Testis (tissue), 3 donors: ENCODE data around the gene RGS9. TPM values are rescaled to one million over a fixed set of nuclear protein-coding genes. Genes with fewer than 3 reads are reported as not detected.

Experiments used
- DNase-seq: peaks from one replicate; pipeline ENCODE4 v3.0.0-alpha.2; 2019
- H3K27ac ChIP-seq, 2 donors: fragments of 200-600 bp; sonication (generic); one replicate each; pipeline ENCODE4 v1.5.1; 2019
- H3K27me3 ChIP-seq: fragments of 200-600 bp; sonication (generic); one replicate; pipeline ENCODE4 v1.5.1; 2019
- H3K36me3 ChIP-seq: fragments of 200-600 bp; sonication (generic); one replicate; pipeline ENCODE4 v1.5.1; 2017; ENCODE audit warnings: low read depth; ENCODE audit errors: missing control alignments
- H3K4me1 ChIP-seq: fragments of 200-600 bp; sonication (generic); one replicate; pipeline ENCODE4 v1.5.1; 2019
- H3K4me3 ChIP-seq, 2 donors: fragments of 200-600 bp; sonication (generic); one replicate each; pipeline ENCODE4 v1.5.1; 2017 to 2019
- H3K9me3 ChIP-seq: fragments of 200-600 bp; sonication (generic); one replicate; pipeline ENCODE4 v1.5.1; 2017
- POLR2A ChIP-seq: fragments of 450-650 bp; IDR thresholded peaks from one replicate; pipeline ENCODE4 v1.6.1; 2017; ENCODE audit warnings: antibody characterized with exemption, mild to moderate bottlenecking, moderate library complexity
- WGBS, 2 donors: methylation state at CpG; one replicate each; pipeline ENCODE4 v1.1.5; 2018; 5-methylcytosine and 5-hydroxymethylcytosine counted together
- intact Hi-C: fragments of 100-400 bp; cut with DNase I; formaldehyde crosslinking; loops from one replicate; pipeline ENCODE4 v1.15.1; 2023; ENCODE audit warnings: low total_unique reads
- polyA plus RNA-seq: library from polyadenylated mRNA; stranded (reverse); fragments of 350-450 nt; fragmentation: Illumina TruSeq; extraction: RNeasy Lipid Tissue Mini Kit (QIAGEN cat#74804); gene quantifications from one replicate; pipeline ENCODE4 v1.2.3, GENCODE V29; 2014; ENCODE audit warnings: low read depth, low replicate concordance; ENCODE audit not compliant: insufficient read depth
- total RNA-seq, 2 donors: library from RNA; depleted of rRNA; stranded (reverse); fragments of >200 nt; gene quantifications; one replicate each; pipeline ENCODE4 v1.2.3, GENCODE V29; 2016
- TF ChIP-seq, protein P1 (sequence below), 3 experiments: fragments of 450-650 bp in 2 of 3; fragments of 200-600 bp in 1 of 3; sonication (generic) in 1 of 3; IDR thresholded peaks; one replicate each; pipeline ENCODE4 v1.5.1; 2016 to 2019; ENCODE audit warnings: antibody characterized with exemption in 3 of 3, mild to moderate bottlenecking in 2 of 3, moderate library complexity in 1 of 3

RGS9 gene
- total and polyA plus RNA-seq, 3 donors from 2014 or later, result 4.6 to 7.9 (median 5.7) TPM

GRCh38 chr17:65142247-65142646 lies 5.1 kb downstream of the RGS9 start:
- Histone ChIP-seq H3K9me3 (no peaks in the 10 kb centered on the region), H3K27me3 (no peaks in the 10 kb centered on the region), H3K27ac (no peak overlapping the region), H3K36me3 (no peaks in the 10 kb centered on the region), H3K4me3 (no peak overlapping the region), H3K4me1 (peaks cover 19% of the 10 kb centered on the region)
- intact Hi-C loops, result no loop called here
- DNase-seq, result no peak
- 88 to 93% methylated on average over 2 of the region's 2 CpGs for WGBS, 2 donors
- TF ChIP-seq POLR2A, result no peak

GRCh38 chr17:65143889-65144604 lies 6.9 kb downstream of the RGS9 start:
- DNase-seq, result peak; percentile 34
- intact Hi-C loops, result no loop called here
- 50 to 55% methylated on average over 18 to 21 of the region's 21 CpGs for WGBS, 2 donors
- Histone ChIP-seq H3K36me3 (no peaks in the 10 kb centered on the region), H3K4me1 (peaks cover 10% of the 10 kb centered on the region), H3K9me3 (no peaks in the 10 kb centered on the region), H3K27ac (no peak overlapping the region), H3K27me3 (no peaks in the 10 kb centered on the region), H3K4me3 (no peak overlapping the region)
- TF ChIP-seq, protein P1, sequence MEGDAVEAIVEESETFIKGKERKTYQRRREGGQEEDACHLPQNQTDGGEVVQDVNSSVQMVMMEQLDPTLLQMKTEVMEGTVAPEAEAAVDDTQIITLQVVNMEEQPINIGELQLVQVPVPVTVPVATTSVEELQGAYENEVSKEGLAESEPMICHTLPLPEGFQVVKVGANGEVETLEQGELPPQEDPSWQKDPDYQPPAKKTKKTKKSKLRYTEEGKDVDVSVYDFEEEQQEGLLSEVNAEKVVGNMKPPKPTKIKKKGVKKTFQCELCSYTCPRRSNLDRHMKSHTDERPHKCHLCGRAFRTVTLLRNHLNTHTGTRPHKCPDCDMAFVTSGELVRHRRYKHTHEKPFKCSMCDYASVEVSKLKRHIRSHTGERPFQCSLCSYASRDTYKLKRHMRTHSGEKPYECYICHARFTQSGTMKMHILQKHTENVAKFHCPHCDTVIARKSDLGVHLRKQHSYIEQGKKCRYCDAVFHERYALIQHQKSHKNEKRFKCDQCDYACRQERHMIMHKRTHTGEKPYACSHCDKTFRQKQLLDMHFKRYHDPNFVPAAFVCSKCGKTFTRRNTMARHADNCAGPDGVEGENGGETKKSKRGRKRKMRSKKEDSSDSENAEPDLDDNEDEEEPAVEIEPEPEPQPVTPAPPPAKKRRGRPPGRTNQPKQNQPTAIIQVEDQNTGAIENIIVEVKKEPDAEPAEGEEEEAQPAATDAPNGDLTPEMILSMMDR (IDR thresholded peaks at IDR 0.05), result no peak
- TF ChIP-seq POLR2A, result no peak

DNA sequence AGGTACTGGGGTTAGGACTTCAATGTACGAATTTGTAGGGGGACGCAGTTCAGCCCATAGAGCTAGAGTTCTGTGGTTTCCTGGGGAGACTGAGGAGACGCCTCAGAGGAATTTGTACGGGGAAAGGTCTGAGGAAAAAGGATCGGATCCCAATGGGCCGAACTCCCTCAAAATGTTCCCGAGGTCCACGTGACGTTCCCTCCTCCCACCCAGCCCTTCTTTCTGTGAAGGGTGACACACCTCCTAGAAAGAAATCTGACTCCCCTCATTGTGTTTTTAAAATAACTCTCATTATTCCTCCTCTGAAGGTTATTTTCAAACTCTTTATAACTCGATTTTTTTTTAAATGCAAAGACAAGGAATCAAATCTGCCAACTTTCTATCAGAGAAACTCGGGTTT lies 8.6 kb downstream of the RGS9 start:
- Histone ChIP-seq H3K36me3 (no peaks in the 10 kb centered on the region), H3K27me3 (no peaks in the 10 kb centered on the region), H3K4me3 (no peak overlapping the region), H3K27ac (no peak overlapping the region), H3K4me1 (peaks cover 10% of the 10 kb centered on the region), H3K9me3 (no peaks in the 10 kb centered on the region)
- intact Hi-C loops, result no loop called here
- no peak for DNase-seq
- TF ChIP-seq, protein P1 (IDR thresholded peaks at IDR 0.05), result no peak
- TF ChIP-seq POLR2A, result no peak
- 81% methylated on average over 11 of the region's 11 CpGs for WGBS, 2 donors

DNA sequence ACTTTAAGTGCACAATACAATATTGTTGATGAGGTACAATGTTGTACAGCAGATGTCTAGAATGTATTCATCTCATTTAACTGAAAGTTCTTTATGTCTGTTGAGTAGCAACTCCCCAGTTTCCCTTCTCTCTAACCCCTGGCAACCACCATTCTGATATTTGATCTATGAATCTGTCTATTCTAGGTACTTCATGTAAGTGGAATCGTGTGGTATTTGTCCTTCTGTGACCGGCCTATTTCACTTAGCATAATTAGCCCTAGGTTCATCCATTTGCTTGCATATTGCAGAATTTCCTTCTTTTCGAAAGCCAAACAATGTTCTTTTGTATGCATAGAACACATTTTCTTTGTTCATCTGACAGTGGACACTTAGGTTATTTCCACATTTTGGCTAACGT lies 10.8 kb downstream of the RGS9 start:
- WGBS, 2 donors, result 81 to 89% methylated on average over 4 of the region's 4 CpGs
- H3K27me3 ChIP-seq, result no peaks in the 10 kb centered on the region
- intact Hi-C loops, result no loop called here

GRCh38 chr17:65154770-65155589 lies 17.8 kb downstream of the RGS9 start:
- TF ChIP-seq, protein P1 (IDR thresholded peaks at IDR 0.05), result no peak
- no peak for TF ChIP-seq POLR2A
- H3K27ac ChIP-seq, result no peak overlapping the region
- H3K36me3 ChIP-seq, result no peaks in the 10 kb centered on the region
- no peaks in the 10 kb centered on the region for H3K27me3 ChIP-seq
- no peaks in the 10 kb centered on the region for H3K9me3 ChIP-seq
- H3K4me3 ChIP-seq, result no peak overlapping the region
- H3K4me1 ChIP-seq, result no peaks in the 10 kb centered on the region
- DNase-seq, result no peak
- intact Hi-C loops, result no loop called here
- WGBS, 2 donors, result 75 to 78% methylated on average over 4 of the region's 4 CpGs

More for the DNA sequence above, 10.8 kb downstream of the RGS9 start:
- TF ChIP-seq POLR2A, result no peak
- TF ChIP-seq, protein P1 (IDR thresholded peaks at IDR 0.05), result no peak
- Histone ChIP-seq H3K27ac (no peak overlapping the region), H3K36me3 (no peaks in the 10 kb centered on the region), H3K4me1 (peaks cover 10% of the 10 kb centered on the region), H3K9me3 (no peaks in the 10 kb centered on the region), H3K4me3 (no peak overlapping the region)
- DNase-seq, result no peak
